ENCODE data around the gene COL5A1.

The COL5A1 gene

GRCh38 chr9:134850611-134851010 is 209.0 kb downstream of the COL5A1 start:
- TF ChIP-seq, protein P1, sequence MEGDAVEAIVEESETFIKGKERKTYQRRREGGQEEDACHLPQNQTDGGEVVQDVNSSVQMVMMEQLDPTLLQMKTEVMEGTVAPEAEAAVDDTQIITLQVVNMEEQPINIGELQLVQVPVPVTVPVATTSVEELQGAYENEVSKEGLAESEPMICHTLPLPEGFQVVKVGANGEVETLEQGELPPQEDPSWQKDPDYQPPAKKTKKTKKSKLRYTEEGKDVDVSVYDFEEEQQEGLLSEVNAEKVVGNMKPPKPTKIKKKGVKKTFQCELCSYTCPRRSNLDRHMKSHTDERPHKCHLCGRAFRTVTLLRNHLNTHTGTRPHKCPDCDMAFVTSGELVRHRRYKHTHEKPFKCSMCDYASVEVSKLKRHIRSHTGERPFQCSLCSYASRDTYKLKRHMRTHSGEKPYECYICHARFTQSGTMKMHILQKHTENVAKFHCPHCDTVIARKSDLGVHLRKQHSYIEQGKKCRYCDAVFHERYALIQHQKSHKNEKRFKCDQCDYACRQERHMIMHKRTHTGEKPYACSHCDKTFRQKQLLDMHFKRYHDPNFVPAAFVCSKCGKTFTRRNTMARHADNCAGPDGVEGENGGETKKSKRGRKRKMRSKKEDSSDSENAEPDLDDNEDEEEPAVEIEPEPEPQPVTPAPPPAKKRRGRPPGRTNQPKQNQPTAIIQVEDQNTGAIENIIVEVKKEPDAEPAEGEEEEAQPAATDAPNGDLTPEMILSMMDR (IDR thresholded peaks at IDR 0.05; ENCODE audit: borderline replicate concordance, control extremely low read depth, extremely low read depth, insufficient read depth, missing control alignments) = no peak
- in situ Hi-C loops (cut with MboI; ENCODE audit: low sequenced_read_pairs, unreplicated experiment) = no loop called here

DNA sequence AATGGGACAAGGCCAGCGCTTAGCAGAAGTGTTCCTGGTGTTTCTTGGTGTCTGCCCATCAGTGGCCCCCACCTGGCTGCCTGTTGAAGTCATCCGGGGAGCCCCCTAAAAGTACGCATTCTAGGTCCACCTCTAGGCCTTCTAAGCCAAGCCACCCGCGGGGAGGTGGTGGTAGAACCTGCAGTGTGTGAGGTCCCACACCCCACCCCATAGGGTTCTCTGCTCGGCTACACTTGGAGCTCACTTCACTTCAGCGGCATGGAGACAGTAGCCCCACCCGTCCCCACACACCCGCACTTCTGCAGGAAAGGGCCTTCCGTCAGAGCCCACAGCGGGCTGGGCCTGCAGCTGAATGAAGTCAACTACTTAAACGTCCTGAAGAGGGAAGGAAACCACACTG is 209.4 kb downstream of the COL5A1 start:
- in situ Hi-C loops (cut with MboI; ENCODE audit: low sequenced_read_pairs, unreplicated experiment) = no loop called here
- DNase-seq (ENCODE audit: low spot score) = no peak
- TF ChIP-seq, protein P1 (IDR thresholded peaks at IDR 0.05; ENCODE audit: borderline replicate concordance, control extremely low read depth, extremely low read depth, insufficient read depth, missing control alignments) = no peak

More at GRCh38 chr9:134850611-134851010, 209.0 kb downstream of the COL5A1 start:
- no peak for DNase-seq (ENCODE audit: low spot score)

GRCh38 chr9:134852906-134853654 is 211.5 kb downstream of the COL5A1 start:
- DNase-seq (ENCODE audit: low spot score) = no peak
- TF ChIP-seq, protein P1 (IDR thresholded peaks at IDR 0.05; ENCODE audit: borderline replicate concordance, control extremely low read depth, extremely low read depth, insufficient read depth, missing control alignments) = no peak

GRCh38 chr9:134853893-134854292 is 212.3 kb downstream of the COL5A1 start:
- in situ Hi-C loops (cut with MboI; ENCODE audit: low sequenced_read_pairs, unreplicated experiment) = no loop called here
- no peak for DNase-seq (ENCODE audit: low spot score)
- TF ChIP-seq, protein P1 (IDR thresholded peaks at IDR 0.05; ENCODE audit: borderline replicate concordance, control extremely low read depth, extremely low read depth, insufficient read depth, missing control alignments) = no peak

More at GRCh38 chr9:134852906-134853654, 211.5 kb downstream of the COL5A1 start:
- in situ Hi-C loops (cut with MboI; ENCODE audit: low sequenced_read_pairs, unreplicated experiment) = no loop called here

DNA sequence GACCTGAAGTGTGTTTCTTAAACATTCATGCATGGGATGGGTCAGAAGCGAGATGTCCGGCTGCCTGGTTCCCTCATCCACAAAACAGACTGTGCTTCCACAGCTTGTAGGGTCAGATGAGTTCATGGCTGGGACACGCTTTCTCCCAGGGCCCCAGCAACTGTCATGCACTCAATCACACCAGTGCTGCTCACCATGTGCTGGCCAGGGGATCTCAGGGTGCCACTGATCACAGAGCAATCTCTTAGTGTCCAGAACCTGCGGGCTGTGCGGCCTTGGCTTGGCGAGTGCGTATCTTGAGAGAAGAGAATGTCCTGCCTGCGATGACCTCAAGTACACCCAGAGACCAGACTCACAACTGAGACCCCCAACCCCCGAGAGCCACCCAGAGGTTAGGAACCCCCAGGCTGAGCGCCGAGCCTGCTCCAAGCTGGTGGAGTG is 213.0 kb downstream of the COL5A1 start:
- in situ Hi-C loops (cut with MboI; ENCODE audit: low sequenced_read_pairs, unreplicated experiment) = no loop called here
- no peak for DNase-seq (ENCODE audit: low spot score)
- TF ChIP-seq, protein P1 (IDR thresholded peaks at IDR 0.05; ENCODE audit: borderline replicate concordance, control extremely low read depth, extremely low read depth, insufficient read depth, missing control alignments) = no peak

GRCh38 chr9:134855231-134855899 is 213.8 kb downstream of the COL5A1 start:
- DNase-seq (ENCODE audit: low spot score) = no peak
- TF ChIP-seq, protein P1 (IDR thresholded peaks at IDR 0.05; ENCODE audit: borderline replicate concordance, control extremely low read depth, extremely low read depth, insufficient read depth, missing control alignments) = no peak
- in situ Hi-C loops (cut with MboI; ENCODE audit: low sequenced_read_pairs, unreplicated experiment) = no loop called here

Data from GM13976 (cell line).